GM12878 (cell line): ENCODE measurements around the gene PRR12. TPM values are rescaled to one million over a fixed set of nuclear protein-coding genes. Genes with fewer than 3 reads are reported as not detected.

ENCODE experiments used
- ATAC-seq: fragments of 200-7000 bp; cut with Tn5 transposase; 3 replicates; pipeline ENCODE4 v1.9.1; 2020; ENCODE audit warnings: mild to moderate bottlenecking, moderate library complexity
- BruUV-seq: library from RNA; stranded (reverse); fragments of 400-500 nt; replicated peaks from 2 replicates; lab custom pipeline; 2021; lab: Mats Ljungman, UMichigan
- CTCF ChIA-PET: fragments of 300-600 bp; sonication (Branson Sonifier 250); formaldehyde crosslinking; extraction: SDS; loops from one replicate; lab custom pipeline; 2021; ENCODE audit warnings: inconsistent platforms; lab: Yijun Ruan, JAX
- POLR2A ChIA-PET: fragments of 350-600 bp; formaldehyde crosslinking; extraction: SDS; loops from one replicate; lab custom pipeline; 2021; ENCODE audit warnings: inconsistent platforms; lab: Charles Lee
- RAD21 ChIA-PET: fragments of 300-600 bp; sonication (Branson Sonifier 250); formaldehyde crosslinking; loops from one replicate; lab custom pipeline; 2023; ENCODE audit warnings: antibody characterized with exemption; ENCODE audit not compliant: unreplicated experiment; lab: Charles Lee
- SMC1A ChIA-PET: fragments of 300-600 bp; sonication (Branson Sonifier 250); formaldehyde crosslinking; loops from one replicate; lab custom pipeline; 2023; ENCODE audit not compliant: unreplicated experiment, uncharacterized antibody; lab: Charles Lee
- DNase-seq: peaks from one replicate; pipeline ENCODE4 v3.0.0-alpha.2; 2011; ENCODE audit warnings: low read depth, low spot score
- FAIRE-seq: peaks from 3 replicates; lab custom pipeline; 2011; peaks lifted over from hg19 to GRCh38; lab: Jason Lieb, UNC
- H2AFZ ChIP-seq: 2 replicates; pipeline ENCODE4 v1.6.0; 2011; ENCODE audit warnings: low read depth, low read length, control low read depth; ENCODE audit not compliant: control insufficient read depth
- H3K27ac ChIP-seq: 2 replicates; pipeline ENCODE4 v1.5.1; 2011; ENCODE audit warnings: control low read depth; ENCODE audit not compliant: control insufficient read depth, insufficient read depth
- H3K27me3 ChIP-seq, 2 experiments: replicated peaks in 1 of 2; 2 replicates each; pipeline versions ENCODE4 v1.6.0 to v1.6.1; 2011; ENCODE audit warnings: low read length in 1 of 2; ENCODE audit not compliant: control insufficient read depth in 2 of 2, insufficient read depth in 2 of 2
- H3K36me3 ChIP-seq, 2 experiments: 2 replicates each; pipeline ENCODE4 v1.5.1; 2011; ENCODE audit warnings: low read length in 1 of 2; ENCODE audit not compliant: control insufficient read depth in 2 of 2, insufficient read depth in 2 of 2
- H3K4me1 ChIP-seq: 2 replicates; pipeline ENCODE4 v1.6.1; 2011; ENCODE audit warnings: mild to moderate bottlenecking, low read length, moderate library complexity, mixed read lengths; ENCODE audit not compliant: control insufficient read depth, insufficient read depth
- H3K4me2 ChIP-seq: 2 replicates; pipeline ENCODE4 v1.6.0; 2011; ENCODE audit warnings: control low read depth; ENCODE audit not compliant: control insufficient read depth, insufficient read depth
- H3K4me3 ChIP-seq: fragments of 200-600 bp; sonication (generic); 2 replicates; pipeline ENCODE4 v1.5.1; 2016
- H3K79me2 ChIP-seq: 2 replicates; pipeline ENCODE4 v1.6.0; 2011; ENCODE audit warnings: low read length; ENCODE audit not compliant: control insufficient read depth, insufficient read depth
- H3K9ac ChIP-seq: 2 replicates; pipeline ENCODE4 v1.8.0; 2011; ENCODE audit warnings: low read length, control low read depth, mixed read lengths; ENCODE audit not compliant: control insufficient read depth, insufficient read depth
- H3K9me3 ChIP-seq: replicated peaks from 3 replicates; pipeline ENCODE4 v1.5.1; 2011; ENCODE audit warnings: mild to moderate bottlenecking, low read length; ENCODE audit not compliant: control insufficient read depth, insufficient read depth
- H4K20me1 ChIP-seq: 2 replicates; pipeline ENCODE4 v1.6.0; 2011; ENCODE audit not compliant: control insufficient read depth, insufficient read depth
- ASH2L ChIP-seq: fragments of 300-600, 200-600 bp; sonication (generic); IDR thresholded peaks from 2 replicates; pipeline ENCODE4 v1.6.1; 2017; ENCODE audit warnings: low read depth, mild to moderate bottlenecking, borderline replicate concordance
- HDGF ChIP-seq: fragments of 450-650 bp; IDR thresholded peaks from 2 replicates; pipeline ENCODE4 v1.6.1; 2016; ENCODE audit warnings: antibody characterized with exemption
- JUND ChIP-seq: IDR thresholded peaks from 2 replicates; pipeline ENCODE4 v1.6.1; 2012; ENCODE audit warnings: low read depth, mild to moderate bottlenecking, low read length, improper control_type of control experiment, moderate library complexity
- NFIC ChIP-seq: IDR thresholded peaks from 2 replicates; pipeline ENCODE4 v1.6.1; 2012; ENCODE audit warnings: low read depth, mild to moderate bottlenecking, inconsistent platforms, low read length, moderate library complexity
- NR2C1 ChIP-seq: fragments of 450-650 bp; IDR thresholded peaks from 2 replicates; pipeline ENCODE4 v1.6.1; 2017; ENCODE audit warnings: antibody characterized with exemption, mild to moderate bottlenecking, moderate library complexity
- RELB ChIP-seq: fragments of 450-650 bp; IDR thresholded peaks from 2 replicates; pipeline ENCODE4 v1.6.1; 2017; ENCODE audit warnings: low read depth, mild to moderate bottlenecking, moderate library complexity
- SIN3A ChIP-seq: IDR thresholded peaks from 2 replicates; pipeline ENCODE4 v1.6.1; 2012; ENCODE audit warnings: low read depth, low read length, improper control_type of control experiment
- SREBF2 ChIP-seq: IDR thresholded peaks from 2 replicates; pipeline ENCODE4 v1.6.1; 2012; ENCODE audit warnings: mild to moderate bottlenecking, low read length
- SUZ12 ChIP-seq: fragments of 200-600 bp; sonication (generic); IDR thresholded peaks from one replicate; pipeline ENCODE4 v1.6.1; 2018; ENCODE audit warnings: antibody characterized with exemption, mild to moderate bottlenecking; ENCODE audit not compliant: unreplicated experiment
- USF2 ChIP-seq: IDR thresholded peaks from 2 replicates; pipeline ENCODE4 v1.6.1; 2011; ENCODE audit warnings: low read depth, low read length, improper control_type of control experiment, borderline replicate concordance
- ZBTB33 ChIP-seq: fragments of 450-650 bp; IDR thresholded peaks from 2 replicates; pipeline ENCODE4 v1.6.1; 2017; ENCODE audit warnings: mild to moderate bottlenecking
- ZBTB40 ChIP-seq: fragments of 450-650 bp; IDR thresholded peaks from 2 replicates; pipeline ENCODE4 v1.6.1; 2016; ENCODE audit warnings: mild to moderate bottlenecking, moderate library complexity, borderline replicate concordance
- WGBS: methylation state at CpG from one replicate; pipeline ENCODE4 v1.1.6; 2016; ENCODE audit warnings: low lambda C conversion rate; ENCODE audit not compliant: insufficient replicate concordance, insufficient coverage; ENCODE audit errors: missing lambda C conversion rate; 5-methylcytosine and 5-hydroxymethylcytosine counted together
- in situ Hi-C: fragments of 300-500 bp; cut with MboI; formaldehyde crosslinking; loops from 9 replicates; pipeline ENCODE4 v1.14.3; 2018; ENCODE audit warnings: mixed read lengths
- intact Hi-C: fragments of 100-400 bp; cut with micrococcal nuclease; formaldehyde crosslinking; loops from one replicate; pipeline ENCODE4 v1.14.2; 2022; ENCODE audit not compliant: unreplicated experiment
- polyA plus RNA-seq, 11 experiments: library from polyadenylated mRNA; depleted of rRNA in 4 of 11; unstranded in 6 of 11; stranded (reverse) in 5 of 11; fragments of >200 nt; fragmentation: Nextera tagmentation in 4 of 11; fragmentation: Illumina TruSeq in 1 of 11; extraction: Ambion mirVana in 4 of 11; extraction: Trizol in 1 of 11; gene quantifications; 1 replicate in 1 of 11; 2 replicates in 10 of 11; pipeline versions ENCODE4 v1.2.1 to v1.2.3, GENCODE V29; 2011 to 2016; ENCODE audit warnings: inconsistent platforms in 2 of 11, missing spikeins in 2 of 11, low read depth in 1 of 11
- total RNA-seq, 4 experiments: library from RNA; depleted of rRNA in 3 of 4; stranded (reverse); fragments of >200 nt in 3 of 4; fragmentation: Illumina TruSeq in 1 of 4; extraction: Trizol in 1 of 4; gene quantifications; 2 replicates each; pipeline versions ENCODE4 v1.2.1 to v1.2.3, GENCODE V29; 2013 to 2021

The PRR12 gene
- total and polyA plus RNA-seq, 10 of the 15 experiments (the other 5 are each of a cell fraction or from before 2014, with no cell fraction given), result 0.02 to 25.3 (median 1.6) TPM

GRCh38 chr19:49641688-49642491, 50.9 kb downstream of the PRR12 start, which contains the start of gene SCAF1:
Gene SCAF1 (plus strand): TSS chr19:49642209. CDS start chr19:49645027, 2,818 bp downstream.
- Histone ChIP-seq H3K4me2 (peak within 1 kb of the TSS; percentile 90), H3K27ac (peak within 1 kb of the TSS; percentile 98), H3K79me2 (peaks cover 36% of the 10 kb centered on the region), H2AFZ (peak within 1 kb of the TSS; percentile 57), H3K4me3 (peak within 1 kb of the TSS; percentile 86), H3K27me3 (no peaks in the 10 kb centered on the region), H3K4me1 (peaks cover 18% of the 10 kb centered on the region), H3K9me3 (no peaks in the 10 kb centered on the region), H4K20me1 (no peaks in the 10 kb centered on the region), H3K9ac (peak within 1 kb of the TSS; percentile 98), H3K36me3 (peaks cover 0 to 5% of the 10 kb centered on the region in 2 experiments; a peak in 3 of 4 replicates)
- ChIA-PET CTCF (interaction anchor here (0.6 to 5.1 kb wide), 7 partner anchors 23 to 95 kb away, joined by 3 to 130 read pairs (median 9); partner anchors contain the start of genes BCL2L12, IRF3, NOSIP and PRMT1), RAD21 (interaction anchor here (0.7 to 5.1 kb wide), 9 partner anchors 22 to 649 kb away, joined by 3 to 131 read pairs (median 3); partner anchors contain the start of genes AP2A1, BCL2L12, GYS1 and IRF3), POLR2A (interaction anchor here (0.8 to 6.5 kb wide), 11 partner anchors 13 to 287 kb away, joined by 3 to 200 read pairs (median 6); partner anchors contain the start of genes AP2A1, ATF5, BCL2L12 and IRF3), SMC1A (interaction anchor here (0.8 to 1.5 kb wide), 3 partner anchors 34 to 72 kb away, joined by 3 to 7 read pairs (median 5); partner anchors contain the start of genes NOSIP and PRRG2)
- intact Hi-C loops (loop anchor here (2.0 to 5.0 kb wide), 3 partner anchors 23 to 145 kb away; partner anchors contain the start of genes BCL2L12, IRF3, PRR12 and RPS11), in situ Hi-C loops (no loop called here)
- WGBS, result under 1% methylated on average over 66 of the region's 87 CpGs
- DNase-seq, result peak; percentile 97
- BruUV-seq, result no TSS peak
- FAIRE-seq, result peak; percentile 100
- peak; percentile 76 for ATAC-seq
- TF ChIP-seq ASH2L (no peak), RELB (no peak), SUZ12 (no peak), ZBTB40 (peak; percentile 91), NR2C1 (peak; percentile 97), SIN3A (peak; percentile 42; the same call in 1 of the 2 replicates), NFIC (no peak), USF2 (peak; percentile 37; the same call in 1 of the 2 replicates), HDGF (peak; percentile 95), SREBF2 (no peak), JUND (peak; percentile 41; the same call in 1 of the 2 replicates), ZBTB33 (no peak)
